ENCODE data around the gene MKRN2.
A peak's percentile ranks its signal among the peaks of the same experiment; 100 is the strongest.
"Not testable (repeated sequence)": the region's sequence is repeated elsewhere in the genome, so short reads cannot be mapped to it uniquely, and the experiment has no call there.

The MKRN2 gene, protein sequence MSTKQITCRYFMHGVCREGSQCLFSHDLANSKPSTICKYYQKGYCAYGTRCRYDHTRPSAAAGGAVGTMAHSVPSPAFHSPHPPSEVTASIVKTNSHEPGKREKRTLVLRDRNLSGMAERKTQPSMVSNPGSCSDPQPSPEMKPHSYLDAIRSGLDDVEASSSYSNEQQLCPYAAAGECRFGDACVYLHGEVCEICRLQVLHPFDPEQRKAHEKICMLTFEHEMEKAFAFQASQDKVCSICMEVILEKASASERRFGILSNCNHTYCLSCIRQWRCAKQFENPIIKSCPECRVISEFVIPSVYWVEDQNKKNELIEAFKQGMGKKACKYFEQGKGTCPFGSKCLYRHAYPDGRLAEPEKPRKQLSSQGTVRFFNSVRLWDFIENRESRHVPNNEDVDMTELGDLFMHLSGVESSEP

DNA sequence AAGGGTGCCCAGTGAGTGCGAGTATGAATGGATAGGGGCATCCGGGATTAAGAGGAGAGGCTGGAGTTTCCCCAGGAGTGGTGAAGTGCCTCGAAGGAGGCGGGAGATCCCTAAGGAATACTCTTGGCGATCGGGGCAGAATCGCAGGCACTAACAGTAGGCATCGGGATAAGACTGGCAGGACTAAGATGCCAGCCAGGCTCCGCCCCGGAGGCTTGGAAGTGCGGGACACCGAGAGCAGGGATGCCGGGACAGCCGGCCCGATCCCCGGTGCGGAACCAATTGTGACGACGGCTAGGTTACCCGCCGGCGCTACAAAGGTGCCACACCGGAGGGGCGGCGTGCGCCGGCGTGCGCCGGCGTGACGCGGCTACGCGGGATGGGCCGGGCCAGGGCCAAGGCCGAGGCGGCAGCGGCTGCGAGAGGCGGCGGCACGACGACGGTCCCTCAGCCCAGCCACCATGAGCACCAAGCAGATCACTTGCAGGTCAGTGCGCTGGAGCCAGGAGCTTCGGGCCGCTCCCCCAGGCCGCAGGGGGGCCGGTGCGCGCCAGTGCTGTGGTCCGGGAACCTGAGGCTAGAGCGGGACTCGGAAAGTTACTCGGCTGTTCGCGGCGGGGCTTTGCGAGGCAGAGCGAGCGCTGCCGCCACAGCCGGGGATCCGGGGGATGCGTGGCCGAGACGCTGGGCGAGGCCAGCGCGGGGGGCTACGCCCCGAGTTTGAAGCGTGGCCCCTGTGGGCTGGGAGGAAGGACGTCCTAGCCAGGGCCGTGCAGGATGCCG, at the start of gene MKRN2:
MKRN2 (plus strand) TSS at position 398 of the 783 bp plus-strand sequence; CDS start at position 462, 64 bp downstream.
- peak; percentile 49 to 93 (median 86) for DNase-seq

DNA sequence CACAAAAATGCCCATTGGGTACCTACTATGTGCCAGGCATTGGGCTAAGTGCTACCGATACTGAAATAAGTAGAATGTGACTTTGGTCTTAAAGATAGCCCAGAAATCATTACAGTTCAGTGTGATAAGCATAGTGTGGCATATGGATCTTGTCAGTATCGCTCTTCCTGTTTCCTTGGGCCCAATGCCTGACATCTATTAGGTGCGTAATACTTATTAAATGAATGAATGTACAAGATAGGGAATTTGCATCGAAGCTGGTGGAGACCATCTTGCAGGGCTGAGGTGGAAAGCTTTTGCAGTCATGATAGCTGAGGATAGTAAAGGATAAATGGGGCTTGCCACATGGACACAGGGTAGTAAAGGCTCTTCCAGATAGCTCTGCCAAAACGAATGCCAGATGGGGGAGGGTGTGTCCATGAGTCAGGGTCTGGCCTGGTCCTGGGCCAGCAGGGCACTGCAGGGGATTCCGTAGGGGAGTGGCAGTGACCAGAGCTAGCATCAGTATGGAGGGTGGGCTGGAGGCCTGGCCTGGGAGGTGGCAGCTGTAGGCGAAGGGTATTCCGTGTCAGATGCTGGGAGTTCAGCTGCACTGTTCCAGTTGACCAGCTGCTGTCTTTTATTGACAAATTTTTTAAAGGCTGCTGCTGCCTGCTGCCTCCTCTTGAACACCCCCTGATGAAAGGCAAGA, 49.2 kb upstream of the MKRN2 start:
- DNase-seq, result no peak

DNA sequence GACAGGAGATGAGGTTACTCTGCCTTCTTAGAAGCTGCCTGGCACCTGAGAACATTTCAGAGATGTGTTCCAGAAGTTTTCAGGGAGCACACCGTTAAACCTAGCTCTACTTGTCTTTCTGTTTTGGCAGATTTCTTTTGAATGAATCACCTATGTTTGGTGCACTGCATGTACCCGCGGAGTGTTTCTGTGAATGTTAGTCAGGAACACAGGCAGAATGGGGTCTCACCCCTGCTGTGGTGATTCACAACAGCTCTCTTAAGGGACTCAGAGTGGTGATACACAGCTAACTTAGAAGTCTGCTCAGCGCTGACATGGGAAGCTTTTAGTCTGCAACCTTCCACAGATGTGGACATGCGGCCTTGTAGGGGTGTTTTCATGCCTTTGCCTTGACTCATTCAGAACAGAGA, 48.6 kb upstream of the MKRN2 start:
- DNase-seq, result no peak

DNA sequence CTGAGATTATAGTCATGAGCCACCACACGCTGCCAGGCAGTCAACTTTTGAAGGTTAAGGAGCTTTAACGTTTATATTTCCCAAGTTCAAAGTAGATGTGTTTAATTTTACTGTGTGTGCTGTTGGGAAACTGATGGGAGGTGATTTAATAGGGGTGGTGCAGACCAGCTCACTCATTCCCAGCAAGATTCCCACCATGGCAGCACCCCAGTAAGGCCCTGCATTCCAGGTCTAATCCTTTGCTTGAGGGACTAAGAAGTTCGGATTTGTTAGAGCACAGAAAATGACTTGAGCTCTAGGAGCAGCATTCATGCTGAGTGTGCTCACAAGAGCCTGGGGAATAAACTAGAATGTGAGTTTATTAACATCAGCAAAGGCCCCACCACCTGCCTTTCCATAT, 47.4 kb upstream of the MKRN2 start:
- no peak for DNase-seq

DNA sequence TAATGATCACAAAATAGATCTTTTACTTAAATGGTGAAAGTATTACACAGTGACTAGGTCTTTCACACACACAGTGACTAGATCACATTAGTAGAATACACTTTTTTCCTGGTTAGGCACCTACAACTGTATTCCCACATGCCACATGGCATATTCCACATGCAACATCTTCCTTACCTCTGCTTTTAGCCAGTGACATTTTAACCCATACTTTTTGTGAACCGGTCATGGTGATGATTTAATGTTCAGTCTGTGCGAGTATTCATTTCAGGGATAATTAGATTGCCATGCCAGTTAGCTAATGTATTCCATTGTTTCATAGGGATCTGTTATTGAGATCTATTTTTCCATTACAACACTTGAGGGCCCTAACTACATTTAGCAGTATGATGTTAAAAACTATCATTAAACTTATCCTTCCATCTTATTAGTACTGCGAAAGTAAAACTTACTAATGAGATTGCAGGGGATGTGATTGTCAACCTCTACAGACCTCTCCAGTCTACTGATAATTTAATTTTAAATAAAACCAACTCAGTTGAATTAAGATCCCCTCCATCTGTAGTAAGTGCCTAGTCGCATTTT, 44.3 kb upstream of the MKRN2 start:
- DNase-seq, result no peak

DNA sequence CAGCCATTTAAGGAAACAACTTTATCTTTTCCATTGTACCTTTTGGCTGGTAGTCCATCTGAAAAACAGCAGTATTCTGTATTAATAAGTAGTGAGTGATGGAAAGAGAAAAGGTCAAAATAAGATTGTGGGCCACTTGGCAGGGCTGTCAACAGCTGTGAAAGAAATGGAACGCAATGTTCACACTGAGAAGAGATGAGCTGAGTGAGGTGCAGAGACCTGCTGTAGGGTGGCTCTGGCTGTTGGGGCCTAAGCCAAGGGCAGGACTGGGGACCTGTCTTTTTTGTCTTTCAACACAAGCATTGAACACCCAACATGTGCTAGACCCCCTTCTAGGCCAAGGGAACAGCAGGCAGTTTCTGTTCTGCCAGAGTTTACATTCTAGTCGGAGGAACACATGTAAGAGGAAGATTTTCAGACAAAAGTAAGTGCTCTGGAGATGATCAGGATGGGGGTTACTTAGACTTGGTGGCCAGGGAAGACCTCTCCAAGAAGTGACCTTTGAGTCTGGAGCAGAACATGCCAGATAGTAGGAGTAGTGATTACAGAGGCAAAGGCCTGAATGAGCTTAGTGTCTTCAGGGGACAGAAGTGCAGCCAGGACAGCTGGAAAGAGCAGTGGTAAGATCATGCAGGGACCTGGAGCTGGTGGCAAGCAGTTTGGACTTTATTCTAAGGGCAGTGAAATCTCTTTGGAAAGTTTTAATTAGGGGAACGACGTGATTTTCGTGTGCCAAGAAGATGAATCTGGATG, 43.0 kb upstream of the MKRN2 start:
- DNase-seq, result no peak

DNA sequence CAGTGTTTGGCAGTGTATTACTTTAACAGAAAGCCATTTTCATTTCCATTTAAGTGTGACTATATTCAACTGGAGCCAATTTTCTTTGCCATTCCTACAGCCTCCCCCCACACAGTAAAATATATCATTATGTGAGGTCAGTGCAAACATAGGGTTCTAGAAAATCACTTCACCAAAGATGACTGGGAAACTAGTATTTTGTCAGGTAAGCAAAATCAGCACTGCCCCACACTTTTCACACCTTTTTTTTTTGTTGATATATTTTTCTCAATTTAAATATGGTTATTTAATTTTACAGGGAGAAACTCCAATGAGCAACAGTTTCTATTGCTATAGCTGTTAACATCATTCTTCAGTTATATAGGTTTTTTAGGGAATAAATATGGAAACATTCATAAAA, 41.3 kb upstream of the MKRN2 start:
- no peak for DNase-seq

DNA sequence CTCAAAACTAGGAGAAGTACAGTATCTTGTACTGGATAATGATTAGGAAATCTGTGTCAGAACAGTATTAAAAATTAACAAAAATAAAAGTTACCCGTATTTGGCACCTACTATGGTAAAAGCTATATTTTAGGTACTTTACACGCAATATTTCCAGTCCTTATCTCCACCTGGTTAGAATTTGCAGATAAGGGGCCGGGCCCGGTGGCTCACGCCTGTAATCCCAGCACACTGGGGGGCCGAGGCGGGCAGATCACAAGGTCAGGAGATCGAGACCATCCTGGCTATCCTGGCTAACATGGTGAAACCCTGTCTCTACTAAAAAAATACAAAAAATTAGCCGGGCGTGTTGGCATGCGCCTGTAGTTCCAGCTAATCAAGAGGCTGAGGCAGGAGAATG, 40.0 kb upstream of the MKRN2 start:
- no peak for DNase-seq

DNA sequence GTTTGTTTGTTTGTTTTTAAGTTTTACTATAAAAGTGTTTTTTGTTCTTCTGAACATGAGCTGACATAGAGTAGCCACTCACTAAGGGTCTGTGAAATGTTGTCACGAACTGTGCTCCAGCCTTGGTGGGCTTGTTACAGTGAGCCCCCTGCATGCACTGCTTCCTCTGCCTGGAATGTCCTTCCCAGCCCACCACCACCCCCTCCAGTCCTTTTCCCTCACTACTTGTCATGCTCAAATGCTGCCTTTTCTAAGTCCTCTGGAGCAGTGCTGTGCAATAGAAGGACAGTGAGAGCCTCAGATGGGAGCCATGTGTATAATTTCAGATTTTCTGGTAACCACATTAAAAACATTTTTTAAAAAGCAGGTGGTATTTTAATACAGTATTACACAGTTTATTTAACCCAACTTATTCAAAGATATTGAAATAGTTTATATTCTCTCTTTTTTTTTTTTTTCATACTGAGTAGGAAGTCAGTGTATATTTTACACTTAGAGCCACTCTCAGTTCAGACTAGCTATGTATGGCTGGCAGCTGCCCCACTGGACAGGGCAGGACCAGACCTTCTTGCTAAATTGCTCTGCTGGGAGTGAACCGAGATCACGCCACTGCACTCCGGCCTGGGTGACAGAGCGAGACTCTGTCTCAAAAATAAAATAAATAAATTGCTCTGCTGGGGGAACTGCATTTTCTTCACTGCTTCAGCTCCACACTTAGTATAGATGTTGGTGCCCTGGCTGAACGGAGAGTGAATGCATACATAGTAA, 38.4 kb upstream of the MKRN2 start:
- no peak for DNase-seq

DNA sequence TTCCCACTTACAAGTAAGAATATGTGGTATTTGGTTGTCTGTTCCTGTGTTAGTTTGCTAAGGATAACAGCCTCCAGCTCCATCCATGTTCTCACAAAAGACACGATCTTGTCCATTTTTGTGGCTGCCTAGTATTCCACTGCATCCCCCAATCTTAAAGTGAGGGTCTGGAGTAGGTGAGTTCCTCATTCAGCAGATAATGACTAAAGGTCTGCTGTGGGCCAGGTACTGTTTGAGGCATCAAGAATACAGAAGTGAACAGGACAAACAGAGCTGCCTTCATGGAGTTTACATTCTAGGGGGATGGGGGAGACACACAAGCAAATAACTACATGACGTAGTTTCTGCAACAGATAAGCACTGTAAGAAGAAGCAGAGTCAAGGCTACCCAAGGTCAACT, 35.9 kb upstream of the MKRN2 start:
- DNase-seq, result no peak

DNA sequence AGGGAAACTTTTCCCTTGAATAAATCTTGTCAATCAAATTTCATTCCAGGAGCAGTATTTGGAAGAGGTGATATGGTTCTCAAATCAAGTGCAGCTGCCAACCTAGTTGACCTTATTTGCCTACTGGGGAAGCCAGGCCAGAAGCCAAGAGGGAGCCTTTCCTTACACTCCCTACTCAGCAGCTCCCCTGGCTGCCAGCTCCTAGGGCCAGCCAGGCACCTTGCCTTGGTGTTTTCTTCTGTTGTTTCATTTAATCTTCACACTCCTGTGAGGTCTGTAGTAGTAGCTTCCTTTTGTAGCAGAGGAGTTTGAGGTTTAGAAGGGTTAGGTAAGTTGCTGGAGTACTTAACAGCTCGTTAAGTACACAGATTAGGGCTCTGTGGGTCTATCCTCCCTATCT, 34.2 kb upstream of the MKRN2 start:
- no peak for DNase-seq

DNA sequence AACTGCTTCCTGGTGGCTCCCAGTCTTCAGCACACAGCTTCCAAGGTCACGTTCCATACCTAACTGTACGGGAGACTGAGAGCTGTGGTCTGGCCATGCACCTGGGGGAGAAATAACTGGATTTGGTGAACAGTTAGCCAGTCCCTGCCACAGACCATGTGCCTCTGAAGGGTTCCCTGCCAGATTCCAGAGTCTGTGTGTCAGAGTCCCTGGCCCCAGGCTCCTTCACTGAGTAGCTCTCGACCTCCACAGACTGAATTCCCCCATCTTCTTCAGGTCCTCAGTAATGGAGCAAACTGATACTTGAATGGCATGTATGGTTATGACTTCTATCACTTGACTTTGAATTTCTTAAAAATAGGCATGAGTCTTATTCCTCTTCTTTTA, 29.1 kb upstream of the MKRN2 start:
- no peak for DNase-seq

DNA sequence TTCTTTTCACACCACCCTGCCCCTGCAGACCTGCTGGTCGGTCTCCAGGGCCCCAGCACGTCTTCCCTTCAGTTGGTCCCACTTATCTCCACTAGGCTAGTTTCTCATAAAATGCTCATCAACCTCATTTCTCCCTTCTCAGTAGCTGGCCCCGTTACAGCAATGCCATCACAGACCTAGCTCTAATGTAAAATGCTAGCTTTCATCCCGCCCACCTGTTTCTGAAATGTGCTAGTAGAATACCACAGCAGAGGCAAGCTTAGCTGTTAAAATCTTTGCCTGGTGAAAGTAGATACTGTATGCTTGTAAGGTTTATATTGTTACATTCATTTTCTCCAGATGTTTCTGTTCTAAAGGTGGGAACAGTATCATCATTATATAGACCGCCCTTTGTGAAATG, 24.7 kb upstream of the MKRN2 start:
- no peak for DNase-seq

DNA sequence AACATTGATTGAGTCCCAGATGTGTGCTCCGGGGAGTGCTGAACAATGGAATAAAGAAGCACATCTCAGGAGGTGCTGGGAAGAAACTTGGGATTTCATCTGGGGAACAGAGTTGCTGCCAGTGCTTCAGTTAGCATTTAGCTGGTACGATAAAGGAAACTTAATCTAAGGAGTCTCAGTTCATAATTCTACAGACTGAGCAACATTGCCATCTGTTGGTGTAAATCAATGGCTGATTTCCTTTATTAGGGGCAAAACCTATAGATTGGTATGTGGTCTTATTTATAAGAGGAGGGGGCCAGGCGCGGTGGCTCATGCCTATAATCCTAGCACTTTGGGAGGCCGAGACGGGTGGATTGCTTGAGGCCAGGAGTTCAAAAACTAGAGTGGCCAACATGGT, 20.5 kb upstream of the MKRN2 start:
- DNase-seq, result no peak

DNA sequence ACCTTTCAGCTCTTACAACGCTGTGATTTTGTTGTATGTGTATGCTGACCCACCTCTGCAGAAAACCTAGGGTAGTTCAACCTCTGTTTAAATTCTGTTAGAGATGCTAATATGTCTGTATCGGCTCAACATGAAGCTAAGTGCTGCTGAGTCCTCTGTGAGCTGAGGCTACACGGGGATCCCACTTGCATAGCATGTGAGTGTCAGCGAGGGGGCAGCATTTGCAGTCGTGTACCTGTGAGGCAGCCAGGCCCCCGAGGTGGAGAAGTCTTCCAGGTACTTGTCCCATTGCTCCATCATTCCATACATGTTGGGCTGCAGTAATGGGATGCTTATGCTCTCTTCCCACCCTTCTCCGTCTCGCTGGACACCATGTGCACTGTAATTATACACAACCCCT, 15.3 kb upstream of the MKRN2 start:
- DNase-seq, result no peak

DNA sequence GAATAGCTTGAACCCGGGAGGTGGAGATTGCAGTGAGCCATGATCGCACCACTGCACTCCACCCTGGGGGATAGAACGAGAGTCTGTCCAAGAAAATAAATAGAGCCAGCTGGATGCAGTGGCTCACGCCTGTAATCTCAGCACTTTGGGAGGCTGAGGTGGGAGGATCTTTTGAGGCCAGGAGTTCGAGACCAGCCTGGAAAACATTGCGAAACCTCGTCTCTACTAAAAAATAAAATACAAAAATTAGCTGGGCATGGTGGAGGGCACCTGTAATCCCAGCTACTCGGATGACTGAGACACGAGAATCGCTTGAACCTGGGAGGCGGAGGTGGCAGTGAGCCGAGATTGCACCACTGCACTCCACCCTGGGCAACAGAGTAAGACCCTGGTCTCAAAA, 13.4 kb upstream of the MKRN2 start:
- DNase-seq, result not testable (repeated sequence)

DNA sequence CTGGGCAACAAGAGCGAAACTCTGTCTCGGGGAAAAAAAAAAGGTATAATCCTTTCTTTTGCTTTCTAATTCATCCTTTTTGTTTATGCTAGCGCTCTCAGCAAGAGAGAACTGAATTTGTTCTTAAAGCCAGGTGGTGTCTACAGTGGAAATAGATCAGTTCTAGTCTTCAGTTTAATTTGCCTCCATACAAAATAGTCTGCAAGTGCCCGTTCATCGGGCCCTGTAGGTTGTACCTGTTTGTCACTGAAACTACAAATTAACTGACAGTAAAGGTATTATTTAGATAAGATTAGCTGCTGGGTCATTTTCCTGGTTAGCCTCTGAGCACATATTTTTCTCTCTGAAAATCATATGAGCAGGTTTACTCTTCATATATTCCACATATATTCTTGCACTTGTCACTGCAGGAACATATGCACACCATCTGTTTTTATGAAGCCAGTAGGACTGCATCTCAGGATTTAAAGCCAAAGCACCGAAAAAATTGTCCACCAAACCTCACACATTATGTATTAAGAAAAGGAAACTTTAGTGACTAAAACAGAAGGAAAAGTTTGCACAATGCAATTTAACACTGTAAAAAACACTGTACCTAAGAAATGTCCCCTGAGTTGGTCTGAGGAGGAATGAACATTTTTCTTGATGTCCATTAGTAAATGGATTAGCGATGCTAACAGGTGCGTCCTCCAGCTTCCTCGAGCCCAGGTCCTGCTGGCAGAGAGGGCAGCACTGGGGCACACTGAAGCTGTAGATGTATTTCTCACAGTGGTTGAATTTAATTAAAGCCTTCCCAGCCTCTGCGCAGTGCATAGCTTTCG, 12.0 kb upstream of the MKRN2 start:
- DNase-seq, result peak in 1 of 14 donors; percentile 57

DNA sequence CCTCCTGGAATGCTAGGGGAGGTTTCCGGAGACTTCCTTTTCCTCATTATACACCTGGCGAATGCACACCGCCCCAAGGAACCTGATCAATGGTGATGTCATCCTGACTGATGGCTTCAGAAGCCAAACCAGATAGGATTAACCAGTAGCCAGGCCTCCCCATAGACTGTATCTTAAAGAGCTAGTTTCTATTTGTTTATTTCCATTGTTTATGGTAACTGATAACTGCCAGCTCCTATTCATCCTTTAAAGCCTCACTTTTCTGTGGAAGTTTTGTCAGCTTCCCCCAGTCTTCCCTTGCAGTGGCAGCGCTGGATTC, 11.5 kb upstream of the MKRN2 start, which contains the start of gene MKRN2OS:
MKRN2OS (minus strand) TSS at position 27 of the 319 bp plus-strand sequence. CDS start 35 bp downstream, outside the sequence.
- peak in 1 of 14 donors; percentile 69 for DNase-seq

DNA sequence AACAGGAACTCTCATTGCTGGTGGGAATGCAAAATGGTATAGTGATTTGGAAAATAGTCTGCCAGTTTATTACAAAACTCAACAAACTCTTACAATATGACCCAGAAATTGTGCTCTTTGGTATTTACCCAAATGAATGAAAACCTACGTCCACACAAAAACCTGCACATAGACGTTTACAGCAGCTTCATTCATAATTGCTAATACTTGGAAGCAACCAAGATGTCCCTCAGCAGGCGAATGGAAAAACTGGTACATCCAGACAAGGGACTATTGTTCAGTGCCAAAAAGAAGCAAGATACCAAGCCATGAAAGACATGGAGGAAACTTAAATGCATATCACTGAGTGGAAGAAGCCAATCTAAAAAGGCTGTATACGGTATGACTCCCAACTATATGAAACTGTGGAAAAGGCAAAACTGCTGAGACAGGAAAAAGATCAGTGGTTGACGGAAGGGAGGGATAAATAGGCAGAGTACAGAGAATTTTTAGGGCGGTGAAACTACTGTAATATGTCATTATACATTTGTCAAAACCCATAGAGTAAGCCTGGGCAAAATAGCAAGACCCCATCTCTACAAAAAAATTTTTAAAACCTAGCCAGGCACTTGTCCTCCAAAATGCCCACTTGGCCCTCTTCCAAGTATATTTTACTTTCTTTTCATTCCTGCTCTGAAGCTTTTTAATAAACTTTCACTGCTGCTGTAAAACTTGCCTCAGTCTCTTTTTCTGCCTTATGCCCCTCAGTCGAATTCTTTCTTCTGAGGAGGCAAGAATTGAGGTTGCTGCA, 6.7 kb upstream of the MKRN2 start:
- no peak for DNase-seq

All from C1 segment of cervical spinal cord (tissue), 14 donors.